Stimulated activated CD4-positive, alpha-beta T cell treated with anti-CD3 and anti-CD28 coated beads, Interleukin-2, amount 100 ng/mL, for 48 hours (primary cell): Measurements from ENCODE around the gene MTHFD1L.

Experiments
- DNase-seq, 2 donors: peaks; one replicate each; pipeline ENCODE4 v3.0.0-alpha.2; 2020

Gene MTHFD1L

GRCh38 chr6:150866147-150866990 is 867 bp downstream of the MTHFD1L start:
- DNase-seq = peak; percentile 70 to 78

GRCh38 chr6:150866991-150867501 is 1.5 kb downstream of the MTHFD1L start:
- DNase-seq = no peak

- DNase-seq = no peak
Measured at GRCh38 chr6:150868759-150869158, 3.3 kb downstream of the MTHFD1L start.

- DNase-seq = no peak
Measured at GRCh38 chr6:150874179-150874578, 8.7 kb downstream of the MTHFD1L start.

GRCh38 chr6:150875841-150876240 is 10.3 kb downstream of the MTHFD1L start:
- no peak for DNase-seq

GRCh38 chr6:150876598-150876997 is 11.1 kb downstream of the MTHFD1L start:
- no peak for DNase-seq

- DNase-seq = no peak
Measured at GRCh38 chr6:150877928-150878327, 12.4 kb downstream of the MTHFD1L start.

GRCh38 chr6:150878347-150879213 is 13.1 kb downstream of the MTHFD1L start:
- no peak for DNase-seq

- DNase-seq = no peak
Measured at GRCh38 chr6:150880336-150880735, 14.8 kb downstream of the MTHFD1L start.

GRCh38 chr6:150881911-150882481 is 16.5 kb downstream of the MTHFD1L start:
- no peak for DNase-seq

- no peak for DNase-seq
Measured at GRCh38 chr6:150883521-150883920, 18.0 kb downstream of the MTHFD1L start.

GRCh38 chr6:150886155-150886554 is 20.7 kb downstream of the MTHFD1L start:
- no peak for DNase-seq

- DNase-seq = no peak
Measured at GRCh38 chr6:150887978-150888563, 22.6 kb downstream of the MTHFD1L start.

- DNase-seq = no peak
Measured at GRCh38 chr6:150890346-150890745, 24.8 kb downstream of the MTHFD1L start.

GRCh38 chr6:150891888-150892485 is 26.5 kb downstream of the MTHFD1L start:
- DNase-seq = peak; percentile 41 to 51

- DNase-seq = no peak
Measured at GRCh38 chr6:150894191-150894744, 28.8 kb downstream of the MTHFD1L start.

- peak in 1 of 2 donors; percentile 3 for DNase-seq
Measured at GRCh38 chr6:150894935-150895552, 29.5 kb downstream of the MTHFD1L start.

- no peak for DNase-seq
Measured at GRCh38 chr6:150895928-150896632, 30.6 kb downstream of the MTHFD1L start.

- no peak for DNase-seq
Measured at GRCh38 chr6:150897400-150897943, 32.0 kb downstream of the MTHFD1L start.

- no peak for DNase-seq
Measured at GRCh38 chr6:150898399-150899170, 33.1 kb downstream of the MTHFD1L start.
